NCI-H510A (cell line): ENCODE measurements around the gene NXPH4.

Experiments
- DNase-seq: peaks from one replicate; lab custom pipeline; 2025; lab: John Stamatoyannopoulos, UW

The NXPH4 gene

GRCh38 chr12:57232156-57232756, 15.7 kb downstream of the NXPH4 start:
- DNase-seq, result no peak

GRCh38 chr12:57233357-57234232, 17.0 kb downstream of the NXPH4 start:
- no peak for DNase-seq

DNA sequence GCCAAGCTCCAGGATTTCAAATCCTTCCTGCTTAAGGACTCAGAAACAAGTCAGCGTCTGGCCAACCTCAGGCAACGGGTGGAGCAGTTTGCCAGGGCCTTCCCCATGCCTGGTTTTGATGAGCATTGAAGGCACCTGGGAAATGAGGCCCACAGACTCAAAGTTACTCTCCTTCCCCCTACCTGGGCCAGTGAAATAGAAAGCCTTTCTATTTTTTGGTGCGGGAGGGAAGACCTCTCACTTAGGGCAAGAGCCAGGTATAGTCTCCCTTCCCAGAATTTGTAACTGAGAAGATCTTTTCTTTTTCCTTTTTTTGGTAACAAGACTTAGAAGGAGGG, 17.6 kb downstream of the NXPH4 start:
- no peak for DNase-seq

DNA sequence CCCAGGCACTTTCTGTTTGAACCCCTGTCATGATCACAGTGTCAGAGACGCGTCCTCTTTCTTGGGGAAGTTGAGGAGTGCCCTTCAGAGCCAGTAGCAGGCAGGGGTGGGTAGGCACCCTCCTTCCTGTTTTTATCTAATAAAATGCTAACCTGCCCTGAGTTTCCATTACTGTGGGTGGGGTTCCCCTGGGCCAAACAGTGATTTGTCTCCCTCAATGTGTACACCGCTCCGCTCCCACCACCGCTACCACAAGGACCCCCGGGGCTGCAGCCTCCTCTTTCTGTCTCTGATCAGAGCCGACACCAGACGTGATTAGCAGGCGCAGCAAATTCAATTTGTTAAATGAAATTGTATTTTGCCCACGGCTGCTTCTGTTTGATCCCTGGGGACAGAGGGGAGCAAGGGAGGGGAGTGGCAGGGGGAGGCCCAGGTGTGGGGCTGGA, 18.0 kb downstream of the NXPH4 start:
- DNase-seq, result no peak

GRCh38 chr12:57235017-57235727, 18.6 kb downstream of the NXPH4 start:
- no peak for DNase-seq

DNA sequence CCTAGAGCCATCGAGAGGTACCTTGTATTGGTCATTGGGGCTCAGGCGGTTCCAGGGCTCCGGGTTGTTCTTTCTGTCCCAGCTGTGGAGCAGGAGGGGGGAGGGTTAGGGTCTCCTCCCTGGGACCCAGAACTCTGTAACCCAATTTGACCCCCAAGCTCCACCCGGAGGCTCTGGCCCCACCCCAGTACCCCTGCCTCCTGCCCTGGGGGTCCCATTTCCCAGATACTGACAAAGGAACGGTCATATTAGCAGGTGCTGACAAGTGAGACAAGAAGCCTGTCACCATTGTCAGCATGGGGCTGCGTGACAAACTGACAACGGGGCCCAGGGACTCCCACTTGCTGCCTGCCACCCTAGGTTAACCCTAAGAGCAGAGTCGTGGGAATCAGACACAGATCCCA, 19.1 kb downstream of the NXPH4 start:
- no peak for DNase-seq

DNA sequence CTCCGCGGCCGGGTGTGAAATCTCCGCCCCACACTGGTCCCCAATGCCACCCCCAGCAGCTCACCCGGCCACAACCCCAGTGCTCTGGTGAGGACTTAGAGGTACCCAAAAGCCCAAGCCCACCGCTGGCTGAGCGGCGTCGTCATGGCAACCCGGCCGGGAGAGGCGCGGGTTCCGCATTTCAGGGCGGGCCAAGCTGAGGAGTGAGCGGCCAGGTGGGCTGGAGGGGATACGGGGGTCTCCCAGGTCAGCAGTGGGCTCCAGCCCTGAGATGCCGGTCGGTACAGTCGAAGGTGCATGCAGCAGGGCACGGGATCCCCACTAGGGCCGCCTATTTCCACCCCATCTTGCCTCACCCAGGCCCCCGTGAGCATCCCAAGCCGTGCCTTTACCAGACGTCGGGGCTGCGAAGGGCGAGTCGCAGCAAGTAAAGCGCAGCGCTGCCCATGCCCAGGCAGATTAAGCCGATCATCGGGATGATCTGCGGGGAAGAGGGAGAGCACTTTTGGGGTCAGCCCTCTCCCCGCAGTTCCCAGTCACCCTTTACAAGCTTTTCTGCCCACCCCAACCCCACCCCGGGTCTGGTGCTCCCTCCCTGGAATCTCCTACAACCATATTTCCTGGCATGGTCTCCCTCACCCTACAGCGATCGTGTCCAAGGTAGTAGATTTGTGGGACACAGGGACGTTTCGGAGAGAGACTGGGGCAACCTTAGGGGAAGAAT, 19.8 kb downstream of the NXPH4 start:
- DNase-seq, result no peak

- DNase-seq, result no peak
These were observed 20.5 kb downstream of the NXPH4 start for GRCh38 chr12:57236925-57237595.

DNA sequence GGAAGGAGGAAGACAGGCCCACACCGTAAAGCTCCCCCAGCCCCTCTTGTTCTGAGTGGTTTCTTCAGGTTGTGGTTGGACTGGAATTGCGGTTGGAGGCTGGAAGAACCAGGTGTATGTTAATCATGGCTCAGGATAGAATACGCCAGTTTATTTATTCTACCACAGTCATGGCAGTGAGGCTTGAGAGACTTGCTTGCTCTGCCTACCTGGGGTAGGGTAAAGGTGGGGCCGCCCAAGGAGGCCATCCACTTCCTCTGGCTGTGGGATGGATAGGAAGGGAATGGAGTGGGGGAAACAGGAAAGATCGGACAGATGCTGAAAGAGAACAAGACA, 21.0 kb downstream of the NXPH4 start:
- peak; percentile 53 for DNase-seq

DNA sequence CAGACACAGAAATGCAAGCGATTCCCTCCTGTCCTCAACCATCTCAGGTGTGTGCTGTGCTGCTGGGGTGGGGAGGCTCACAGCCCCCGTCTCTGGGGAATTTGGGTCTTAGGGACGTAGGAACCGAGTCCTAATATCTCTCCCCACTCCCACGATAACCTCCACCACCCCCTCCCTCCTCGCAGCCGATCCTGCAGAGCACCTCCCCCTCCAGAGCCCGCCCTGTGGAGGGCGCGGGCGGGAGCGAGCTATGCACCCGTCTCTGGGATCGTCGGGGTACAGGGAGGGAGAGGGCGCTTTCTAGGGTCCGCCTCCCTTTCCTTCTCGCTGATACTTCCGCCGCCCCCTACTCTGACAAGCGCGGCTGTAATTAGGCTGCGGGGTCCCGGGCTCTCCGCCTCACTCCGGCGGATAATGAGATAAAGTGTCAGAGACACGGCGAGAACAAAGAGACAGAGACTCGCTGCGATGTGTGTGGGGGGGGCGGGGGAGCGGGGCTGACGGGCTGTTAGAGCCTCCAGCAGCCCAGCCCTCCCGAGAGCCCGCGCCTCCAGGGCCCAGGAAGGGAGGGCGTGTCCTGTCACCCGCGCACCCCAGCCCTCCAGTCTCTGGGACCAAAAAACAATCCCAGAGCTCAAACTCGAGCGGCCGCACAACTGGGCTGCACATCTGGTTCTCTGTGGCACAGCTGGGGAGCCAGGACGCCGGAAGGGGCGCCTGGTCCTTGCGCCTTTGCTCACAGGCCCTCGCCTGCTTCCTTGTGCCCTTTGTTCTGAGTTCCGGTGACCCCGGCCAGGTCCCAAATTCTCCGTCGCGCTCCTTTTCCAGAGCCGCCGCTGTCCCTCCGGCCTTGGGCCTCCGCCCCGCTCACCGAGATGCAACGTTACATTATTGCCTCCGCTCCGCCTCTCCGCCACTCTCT, 21.6 kb downstream of the NXPH4 start:
- peak; percentile 36 for DNase-seq

DNA sequence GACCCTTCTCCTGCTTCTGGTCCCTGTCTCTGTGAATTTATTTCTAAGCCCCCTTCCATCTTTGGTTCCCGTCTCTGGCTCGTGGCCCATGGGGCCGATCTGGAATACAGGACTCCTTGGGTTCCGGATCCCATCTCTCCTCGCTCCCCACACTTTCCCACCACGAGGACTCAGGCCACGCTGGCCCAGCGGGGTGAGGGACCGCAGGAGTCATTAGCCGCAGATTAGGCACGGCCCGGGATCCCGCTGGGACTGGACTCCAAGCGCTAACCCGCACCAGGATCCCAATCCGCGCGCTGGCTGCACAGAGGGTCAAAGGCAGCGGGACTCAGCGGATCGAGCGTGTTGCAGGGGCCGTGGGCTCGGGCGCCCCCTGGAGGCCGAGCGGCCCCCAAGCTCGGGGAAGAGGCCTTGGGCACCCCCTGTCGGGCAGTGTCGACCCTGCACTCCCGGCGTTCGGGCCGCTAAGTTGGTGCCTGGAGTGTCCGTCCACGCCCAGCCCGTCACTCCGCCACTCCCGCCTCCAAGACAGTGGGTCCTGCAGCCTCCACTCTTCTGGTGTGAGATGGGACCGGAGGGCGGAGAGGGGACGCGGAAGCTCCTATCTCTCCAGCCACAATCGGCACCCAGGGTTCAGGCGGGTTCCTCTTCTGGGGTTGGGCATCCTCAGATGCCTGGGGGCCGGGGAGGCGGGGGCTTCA, 22.4 kb downstream of the NXPH4 start:
- DNase-seq, result peak; percentile 62

DNA sequence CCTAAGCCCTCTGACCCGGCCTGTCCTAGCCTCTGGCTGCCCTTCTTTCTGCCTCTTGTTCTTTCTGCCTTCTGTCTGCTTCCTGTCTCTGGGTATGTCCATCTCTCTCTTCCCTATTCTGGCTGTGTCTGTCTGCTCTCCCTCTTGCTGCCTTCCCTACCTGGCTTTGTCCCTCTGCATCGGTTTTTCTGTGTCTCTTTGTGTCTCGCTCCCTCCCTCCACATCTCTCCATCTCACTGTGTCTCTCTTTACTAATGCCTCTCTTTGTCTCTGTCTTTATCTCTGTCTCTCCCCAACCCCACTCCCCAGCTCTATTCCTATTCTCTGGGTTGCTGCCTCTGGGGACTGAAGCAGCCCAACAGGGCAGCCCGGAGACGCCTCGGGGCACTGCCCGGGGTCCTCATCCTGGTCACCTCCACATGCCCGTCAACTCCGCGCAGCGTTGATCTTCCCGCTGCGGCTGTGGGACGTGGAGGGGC, 23.0 kb downstream of the NXPH4 start:
- DNase-seq, result no peak

GRCh38 chr12:57240066-57240921, 23.7 kb downstream of the NXPH4 start:
- DNase-seq, result peak; percentile 58

GRCh38 chr12:57240926-57241401, 24.4 kb downstream of the NXPH4 start:
- no peak for DNase-seq

DNA sequence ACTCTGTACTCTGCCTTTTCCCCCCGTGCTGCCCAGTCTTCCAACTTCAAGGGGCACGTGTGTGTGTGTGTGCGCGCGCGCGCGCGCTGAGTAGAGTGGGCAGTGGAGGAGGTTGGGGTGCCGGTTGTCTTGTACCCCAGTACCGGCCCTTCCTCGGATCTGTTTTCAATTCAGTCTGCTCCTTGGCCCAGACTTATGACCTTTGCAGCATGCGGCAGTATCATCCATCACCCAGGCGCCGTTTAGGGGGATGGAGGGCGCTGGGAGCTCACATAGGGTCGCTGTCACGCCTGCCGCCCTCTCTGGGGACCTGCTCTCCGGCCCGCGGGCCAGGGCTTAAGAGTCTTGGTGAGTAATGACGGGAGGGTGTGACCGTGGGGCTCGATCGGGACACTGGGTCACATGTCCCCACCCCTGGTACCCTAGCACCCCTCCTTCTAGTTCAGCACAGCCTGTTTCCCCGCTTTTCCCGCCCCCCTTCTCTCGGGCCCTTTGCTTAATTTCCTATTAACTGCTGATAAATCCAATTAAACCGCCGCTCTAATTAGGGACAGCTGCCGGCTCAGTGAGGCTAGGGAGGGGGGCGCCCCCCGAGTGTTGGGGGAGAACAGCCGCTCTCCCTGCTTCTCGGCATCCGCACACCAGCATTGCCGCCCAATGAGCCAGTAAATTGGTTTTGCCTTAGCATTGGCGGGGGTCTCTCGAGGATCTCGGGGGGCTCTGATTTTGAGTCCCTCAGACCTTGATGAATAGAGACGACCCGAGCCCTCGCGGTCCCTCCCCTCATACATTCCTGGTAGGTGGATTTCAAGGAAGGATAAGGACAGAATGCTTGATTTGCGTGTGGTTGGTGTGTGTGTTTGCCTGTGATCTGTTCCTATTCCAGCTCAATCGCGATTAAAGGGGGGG, 25.1 kb downstream of the NXPH4 start:
- DNase-seq, result no peak

- peak; percentile 62 for DNase-seq
These were observed 25.7 kb downstream of the NXPH4 start for GRCh38 chr12:57242329-57242690.

DNA sequence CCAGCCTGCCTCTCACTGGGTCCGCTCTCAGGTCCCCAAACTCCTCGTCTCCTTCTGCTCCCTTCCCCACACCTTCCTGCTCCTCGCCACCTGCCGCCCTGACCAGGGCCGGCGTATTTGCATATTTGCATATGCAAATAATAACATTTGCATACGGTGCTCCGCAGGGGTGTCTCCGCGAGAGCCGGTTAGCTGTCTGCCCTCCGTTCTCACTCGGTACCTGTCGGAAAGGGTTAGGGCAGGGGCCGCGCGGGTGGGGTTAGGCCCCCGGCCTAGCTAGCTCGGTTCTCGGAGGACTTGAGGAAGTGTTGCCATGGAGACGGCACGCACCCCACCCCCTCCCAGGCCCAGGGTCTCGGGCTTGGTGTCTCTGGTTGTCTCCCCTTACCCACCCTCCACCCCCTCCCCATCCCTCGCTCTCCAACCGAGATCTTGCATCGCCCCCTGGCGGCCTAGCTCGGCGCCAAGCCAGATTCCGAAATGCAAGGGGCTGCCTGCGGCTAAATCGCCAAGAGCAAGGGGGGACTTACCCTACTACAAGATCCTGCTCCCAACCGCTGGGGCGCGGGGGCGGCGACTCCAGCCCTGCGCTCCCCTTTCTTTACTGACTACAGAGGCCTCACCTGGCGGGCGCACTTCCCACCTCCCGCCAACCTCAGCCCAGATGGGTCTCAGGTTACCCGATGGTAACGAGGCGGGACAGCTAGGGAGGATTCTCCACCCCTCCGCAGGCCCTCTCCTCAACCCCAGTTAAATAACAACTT, 26.3 kb downstream of the NXPH4 start:
- peak; percentile 77 for DNase-seq
